ENCODE results near the gene FNTB.

The FNTB gene

GRCh38 chr14:64983439-64984310 lies 3.0 kb upstream of the FNTB start:
- peak; percentile 65 for DNase-seq (ENCODE audit: low spot score)

GRCh38 chr14:64987438-64987767 lies 708 bp downstream of the FNTB start:
- DNase-seq (ENCODE audit: low spot score), result no peak

- DNase-seq (ENCODE audit: low spot score), result peak; percentile 85
Observed at GRCh38 chr14:64990296-64990695, 3.6 kb downstream of the FNTB start.

GRCh38 chr14:64990939-64991338 lies 4.2 kb downstream of the FNTB start:
- no peak for DNase-seq (ENCODE audit: low spot score)

- no peak for DNase-seq (ENCODE audit: low spot score)
Observed at GRCh38 chr14:64992328-64992885, 5.7 kb downstream of the FNTB start.

GRCh38 chr14:64993266-64993930 lies 6.7 kb downstream of the FNTB start:
- DNase-seq (ENCODE audit: low spot score), result no peak

GRCh38 chr14:64994540-64994939 lies 7.8 kb downstream of the FNTB start:
- no peak for DNase-seq (ENCODE audit: low spot score)

GRCh38 chr14:64995291-64995690 lies 8.6 kb downstream of the FNTB start:
- DNase-seq (ENCODE audit: low spot score), result no peak

GRCh38 chr14:64997108-64997794 lies 10.6 kb downstream of the FNTB start:
- no peak for DNase-seq (ENCODE audit: low spot score)

GRCh38 chr14:64998455-64998931 lies 11.8 kb downstream of the FNTB start:
- no peak for DNase-seq (ENCODE audit: low spot score)

- DNase-seq (ENCODE audit: low spot score), result no peak
Observed at GRCh38 chr14:65000898-65001591, 14.3 kb downstream of the FNTB start.

- no peak for DNase-seq (ENCODE audit: low spot score)
Observed at GRCh38 chr14:65001723-65002122, 15.0 kb downstream of the FNTB start.

- peak; percentile 36 for DNase-seq (ENCODE audit: low spot score)
Observed at GRCh38 chr14:65002586-65003210, 16.0 kb downstream of the FNTB start.

GRCh38 chr14:65003394-65003793 lies 16.7 kb downstream of the FNTB start:
- DNase-seq (ENCODE audit: low spot score), result no peak

- DNase-seq (ENCODE audit: low spot score), result peak; percentile 91
Observed at GRCh38 chr14:65006261-65006721, 19.6 kb downstream of the FNTB start.

- DNase-seq (ENCODE audit: low spot score), result no peak
Observed at GRCh38 chr14:65007202-65007601, 20.5 kb downstream of the FNTB start.

- no peak for DNase-seq (ENCODE audit: low spot score)
Observed at GRCh38 chr14:65010211-65010931, 23.7 kb downstream of the FNTB start.

- no peak for DNase-seq (ENCODE audit: low spot score)
Observed at GRCh38 chr14:65011538-65011937, 24.8 kb downstream of the FNTB start.

- DNase-seq (ENCODE audit: low spot score), result no peak
Observed at GRCh38 chr14:65012353-65012752, 25.7 kb downstream of the FNTB start.

- peak; percentile 51 for DNase-seq (ENCODE audit: low spot score)
Observed at GRCh38 chr14:65015391-65015790, 28.7 kb downstream of the FNTB start.

- peak; percentile 16 for DNase-seq (ENCODE audit: low spot score)
Observed at GRCh38 chr14:65016471-65016870, 29.8 kb downstream of the FNTB start.
